GM10266 (cell line): ENCODE data around the gene GPR141.

Experiments
- DNase-seq: peaks from one replicate; pipeline ENCODE4 v3.0.0; 2012; ENCODE audit errors: extremely low spot score
- CTCF ChIP-seq: IDR thresholded peaks from 2 replicates; pipeline ENCODE4 v1.5.1; 2012; ENCODE audit warnings: mild to moderate bottlenecking, low read depth; ENCODE audit not compliant: control insufficient read depth, insufficient read depth; ENCODE audit errors: missing control alignments

GPR141 gene

GRCh38 chr7:37657816-37658215 is 25.8 kb upstream of the GPR141 start:
- no peak for DNase-seq
- no peak for TF ChIP-seq CTCF

GRCh38 chr7:37659971-37660565 is 23.5 kb upstream of the GPR141 start:
- DNase-seq = no peak
- no peak for TF ChIP-seq CTCF

GRCh38 chr7:37660614-37661013 is 23.0 kb upstream of the GPR141 start:
- TF ChIP-seq CTCF = no peak
- DNase-seq = no peak

- no peak for TF ChIP-seq CTCF
- no peak for DNase-seq
Measured at GRCh38 chr7:37663693-37664092, 19.9 kb upstream of the GPR141 start.

- TF ChIP-seq CTCF = no peak
- no peak for DNase-seq
Measured at GRCh38 chr7:37665352-37666022, 18.1 kb upstream of the GPR141 start.

GRCh38 chr7:37666026-37666799 is 17.4 kb upstream of the GPR141 start:
- no peak for DNase-seq
- no peak for TF ChIP-seq CTCF

- TF ChIP-seq CTCF = no peak
- DNase-seq = no peak
Measured at GRCh38 chr7:37669818-37670217, 13.7 kb upstream of the GPR141 start.
